Neural crest cell (in vitro differentiated cells): ENCODE measurements around the gene ZNF605. TPM values are rescaled to one million over a fixed set of nuclear protein-coding genes. Genes with fewer than 3 reads are reported as not detected.
"Not testable (repeated sequence)": the region's sequence is repeated elsewhere in the genome, so short reads cannot be mapped to it uniquely, and the experiment has no call there.

ENCODE experiments used
- DNase-seq: peaks from one replicate; pipeline ENCODE4 v3.0.0; 2021; ENCODE audit warnings: low read depth, mixed read lengths, low spot score
- H3K27ac Mint-ChIP-seq: one replicate; pipeline ENCODE4 v1.8.0; 2021; ENCODE audit warnings: mild to moderate bottlenecking, mixed read lengths; ENCODE audit not compliant: unreplicated experiment
- H3K27me3 Mint-ChIP-seq: 2 replicates; pipeline ENCODE4 v1.8.0; 2021; ENCODE audit warnings: low read depth, mild to moderate bottlenecking, mixed read lengths
- H3K36me3 Mint-ChIP-seq: 2 replicates; pipeline ENCODE4 v1.8.0; 2021; ENCODE audit warnings: low read depth, mild to moderate bottlenecking, mixed read lengths
- H3K4me1 Mint-ChIP-seq: 2 replicates; pipeline ENCODE4 v1.8.0; 2021; ENCODE audit warnings: mixed read lengths
- H3K4me3 Mint-ChIP-seq: one replicate; pipeline ENCODE4 v1.8.0; 2021; ENCODE audit warnings: mild to moderate bottlenecking, mixed read lengths
- H3K9me3 Mint-ChIP-seq: 2 replicates; pipeline ENCODE4 v1.8.0; 2021; ENCODE audit warnings: mixed read lengths
- total RNA-seq: library from RNA; stranded (reverse); gene quantifications from 2 replicates; pipeline ENCODE4 v1.2.1, GENCODE V29; 2021
- TF ChIP-seq, protein P1 (sequence below): fragments of 200-600 bp; sonication (generic); conservative IDR thresholded peaks from 2 replicates; pipeline ENCODE4 v1.5.0; 2021; ENCODE audit warnings: antibody characterized with exemption, mild to moderate bottlenecking

The ZNF605 gene
- total RNA-seq, 1 donor from 2014 or later, result 19.6 TPM

DNA sequence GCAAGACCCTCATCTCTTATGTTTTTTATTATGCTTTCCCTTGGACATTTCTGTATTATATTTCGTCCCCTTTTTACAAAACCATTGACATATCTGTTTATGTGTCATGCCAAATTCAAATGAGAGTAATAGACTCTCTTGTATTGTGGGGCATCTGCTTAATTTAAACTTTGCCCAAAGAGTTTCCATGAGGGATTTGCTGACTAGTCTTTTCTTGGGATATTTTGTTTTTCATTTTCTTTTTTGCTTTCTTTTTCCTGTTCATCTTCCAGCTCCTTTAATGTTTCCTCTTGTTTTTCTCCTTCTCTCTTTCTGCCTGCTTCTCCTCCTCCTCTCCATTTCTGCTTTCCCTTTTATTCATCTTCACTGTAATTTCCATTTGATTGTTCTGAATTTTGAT is 16.3 kb upstream of the ZNF605 start:
- no peaks in the 10 kb centered on the region for H3K27me3 Mint-ChIP-seq
- TF ChIP-seq, protein P1, sequence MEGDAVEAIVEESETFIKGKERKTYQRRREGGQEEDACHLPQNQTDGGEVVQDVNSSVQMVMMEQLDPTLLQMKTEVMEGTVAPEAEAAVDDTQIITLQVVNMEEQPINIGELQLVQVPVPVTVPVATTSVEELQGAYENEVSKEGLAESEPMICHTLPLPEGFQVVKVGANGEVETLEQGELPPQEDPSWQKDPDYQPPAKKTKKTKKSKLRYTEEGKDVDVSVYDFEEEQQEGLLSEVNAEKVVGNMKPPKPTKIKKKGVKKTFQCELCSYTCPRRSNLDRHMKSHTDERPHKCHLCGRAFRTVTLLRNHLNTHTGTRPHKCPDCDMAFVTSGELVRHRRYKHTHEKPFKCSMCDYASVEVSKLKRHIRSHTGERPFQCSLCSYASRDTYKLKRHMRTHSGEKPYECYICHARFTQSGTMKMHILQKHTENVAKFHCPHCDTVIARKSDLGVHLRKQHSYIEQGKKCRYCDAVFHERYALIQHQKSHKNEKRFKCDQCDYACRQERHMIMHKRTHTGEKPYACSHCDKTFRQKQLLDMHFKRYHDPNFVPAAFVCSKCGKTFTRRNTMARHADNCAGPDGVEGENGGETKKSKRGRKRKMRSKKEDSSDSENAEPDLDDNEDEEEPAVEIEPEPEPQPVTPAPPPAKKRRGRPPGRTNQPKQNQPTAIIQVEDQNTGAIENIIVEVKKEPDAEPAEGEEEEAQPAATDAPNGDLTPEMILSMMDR, result no peak
- peaks cover 5% of the 10 kb centered on the region for H3K36me3 Mint-ChIP-seq
- no peak overlapping the region for H3K4me3 Mint-ChIP-seq
- H3K4me1 Mint-ChIP-seq, result no peaks in the 10 kb centered on the region
- DNase-seq, result no peak
- H3K27ac Mint-ChIP-seq, result no peak overlapping the region
- peaks cover 17% of the 10 kb centered on the region for H3K9me3 Mint-ChIP-seq

DNA sequence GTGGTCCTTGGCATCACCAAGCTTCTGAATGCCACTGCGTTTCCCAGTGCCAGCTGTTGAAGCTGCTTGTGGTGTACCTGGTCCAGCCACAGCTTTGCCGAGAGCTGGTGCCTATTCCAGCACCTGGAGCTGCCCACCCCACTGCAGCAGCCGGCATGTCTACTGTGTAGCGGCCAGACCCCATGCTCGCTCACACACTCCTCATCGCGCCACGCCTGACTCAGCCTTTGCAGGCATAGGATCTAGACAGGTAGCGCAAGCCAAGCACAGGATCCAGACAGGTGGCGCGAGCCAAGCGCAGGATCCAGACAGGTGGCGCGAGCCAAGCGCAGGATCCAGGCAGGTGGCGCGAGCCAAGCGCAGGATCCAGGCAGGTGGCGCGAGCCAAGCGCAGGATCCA is 11.6 kb upstream of the ZNF605 start:
- Mint-ChIP-seq H3K4me1 (no peaks in the 10 kb centered on the region), H3K27me3 (no peaks in the 10 kb centered on the region), H3K27ac (no peak overlapping the region), H3K9me3 (peaks cover 14% of the 10 kb centered on the region), H3K36me3 (peaks cover 21% of the 10 kb centered on the region), H3K4me3 (no peak overlapping the region)
- TF ChIP-seq, protein P1, result no peak
- DNase-seq, result no peak

DNA sequence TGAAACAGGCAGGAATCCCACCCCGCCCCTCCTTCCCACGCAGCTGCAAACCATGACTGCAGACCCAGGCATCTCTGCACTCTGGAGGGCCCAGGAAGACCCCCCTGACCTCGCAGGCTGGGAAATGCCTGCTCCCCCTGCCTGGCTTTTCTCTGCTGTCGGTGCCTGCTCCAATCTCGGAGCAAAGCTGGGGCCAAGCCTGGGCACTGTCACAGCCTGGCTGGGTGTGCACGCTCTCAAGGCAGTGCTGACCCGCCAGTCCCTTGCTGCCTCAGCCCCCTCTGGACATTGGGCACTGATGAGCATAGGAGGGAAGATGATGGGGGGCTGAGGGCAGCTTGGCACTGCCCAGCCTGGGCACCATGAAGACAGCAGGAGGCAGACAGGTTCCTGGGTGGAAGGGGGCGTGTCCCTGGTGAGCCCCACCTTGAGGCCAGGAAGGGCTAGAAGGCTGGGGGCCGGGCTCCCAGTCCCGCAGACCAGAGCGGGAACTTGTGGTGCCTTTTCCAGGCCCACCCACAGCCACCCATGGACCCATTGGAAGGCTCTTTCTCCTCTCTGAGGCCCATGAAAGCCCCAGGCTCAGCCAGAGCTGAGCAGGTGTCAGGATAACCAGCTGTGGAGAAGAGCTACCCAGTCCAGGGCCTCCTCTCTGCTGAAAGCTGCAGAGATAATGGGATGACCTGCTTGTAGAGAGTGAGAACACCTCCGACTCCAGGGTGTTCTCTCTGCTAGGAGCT is 10.7 kb upstream of the ZNF605 start:
- TF ChIP-seq, protein P1, result no peak
- H3K9me3 Mint-ChIP-seq, result peaks cover 11% of the 10 kb centered on the region
- H3K27me3 Mint-ChIP-seq, result no peaks in the 10 kb centered on the region
- H3K27ac Mint-ChIP-seq, result no peak overlapping the region
- H3K36me3 Mint-ChIP-seq, result peaks cover 20% of the 10 kb centered on the region
- no peak overlapping the region for H3K4me3 Mint-ChIP-seq
- DNase-seq, result no peak
- H3K4me1 Mint-ChIP-seq, result no peaks in the 10 kb centered on the region

DNA sequence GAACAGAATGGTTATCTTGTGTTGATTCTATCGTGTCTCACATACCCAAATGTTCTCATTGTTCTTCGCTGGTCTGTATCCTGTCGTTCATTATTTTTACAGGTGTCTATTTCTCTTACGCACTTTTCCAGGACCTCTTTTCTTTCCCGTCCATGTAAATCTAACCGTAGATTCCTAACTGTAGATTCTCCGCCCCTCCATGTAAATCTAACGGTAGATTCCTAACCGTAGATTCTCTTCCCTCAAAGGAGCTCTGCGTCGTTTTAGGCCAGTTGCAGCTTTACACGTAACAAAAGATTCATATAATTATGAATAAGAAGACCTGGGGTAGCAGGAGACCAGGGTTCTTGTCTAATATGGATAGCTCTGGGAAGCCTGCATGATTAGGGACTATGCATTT is 9.7 kb upstream of the ZNF605 start:
- no peak overlapping the region for H3K27ac Mint-ChIP-seq
- TF ChIP-seq, protein P1, result no peak
- DNase-seq, result no peak
- no peak overlapping the region for H3K4me3 Mint-ChIP-seq
- H3K27me3 Mint-ChIP-seq, result no peaks in the 10 kb centered on the region
- H3K36me3 Mint-ChIP-seq, result peaks cover 24% of the 10 kb centered on the region
- no peaks in the 10 kb centered on the region for H3K4me1 Mint-ChIP-seq
- peaks cover 14% of the 10 kb centered on the region for H3K9me3 Mint-ChIP-seq

DNA sequence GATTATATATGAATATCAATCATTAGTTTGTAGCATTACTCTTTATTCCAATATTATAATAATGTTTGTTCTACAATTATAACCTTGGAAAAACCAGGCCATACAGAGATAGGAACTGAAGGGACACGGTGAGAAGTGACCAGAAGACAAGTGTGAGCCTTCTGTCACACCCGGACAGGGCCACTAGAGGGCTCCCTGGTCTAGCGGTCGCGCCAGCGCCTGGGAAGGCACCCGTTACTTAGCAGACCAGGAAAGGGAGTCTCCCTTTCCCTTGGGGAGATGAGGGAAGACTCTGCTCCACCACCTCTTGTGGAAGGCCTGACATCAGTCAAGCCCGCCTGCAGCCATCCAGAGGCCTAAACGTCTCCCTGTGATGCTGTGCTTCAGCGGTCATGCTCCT is 7.8 kb upstream of the ZNF605 start:
- H3K27ac Mint-ChIP-seq, DNase-seq, H3K27me3 Mint-ChIP-seq, H3K4me3 Mint-ChIP-seq, H3K4me1 Mint-ChIP-seq: not testable (repeated sequence)
- TF ChIP-seq, protein P1, result peak; percentile 52
- peaks cover 29% of the 10 kb centered on the region for H3K36me3 Mint-ChIP-seq
- peaks cover 17% of the 10 kb centered on the region for H3K9me3 Mint-ChIP-seq

DNA sequence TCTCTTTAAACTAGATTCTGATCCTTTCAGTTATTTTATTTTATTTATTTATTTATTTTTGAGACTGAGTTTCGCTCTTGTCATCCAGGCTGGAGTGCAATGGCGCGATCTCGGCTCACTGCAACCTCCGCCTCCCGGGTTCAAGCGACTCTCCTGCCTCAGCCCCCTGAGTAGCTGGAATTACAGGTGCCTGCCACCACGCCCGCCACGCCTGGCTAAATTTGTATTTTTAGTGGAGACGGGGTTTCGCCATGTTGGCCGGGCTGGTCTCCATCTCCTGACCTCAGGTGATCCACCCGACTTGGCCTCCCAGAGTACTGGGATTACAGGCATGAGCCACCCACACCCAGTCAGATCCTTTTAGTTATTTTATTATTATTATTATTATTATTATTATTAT is 5.7 kb upstream of the ZNF605 start:
- not testable (repeated sequence) for H3K27me3 Mint-ChIP-seq

More for the DNA sequence above, 5.7 kb upstream of the ZNF605 start:
- H3K4me1 Mint-ChIP-seq, H3K27ac Mint-ChIP-seq, DNase-seq: not testable (repeated sequence)
- H3K9me3 Mint-ChIP-seq, result peaks cover 17% of the 10 kb centered on the region
- peak overlapping the region; percentile 3 for H3K4me3 Mint-ChIP-seq
- peaks cover 29% of the 10 kb centered on the region for H3K36me3 Mint-ChIP-seq
